GM10248 (cell line): ENCODE measurements around the gene SMIM38.

Experiments
- CTCF ChIA-PET: fragments of 300-600 bp; sonication (Branson Sonifier 250); formaldehyde crosslinking; extraction: SDS; loops from one replicate; lab custom pipeline; 2021; ENCODE audit warnings: antibody characterized with exemption; lab: Yijun Ruan, JAX
- POLR2A ChIA-PET: fragments of 350-650 bp; sonication (Branson Sonifier 250); formaldehyde crosslinking; extraction: SDS; loops from one replicate; lab custom pipeline; 2020; ENCODE audit warnings: antibody characterized with exemption; lab: Yijun Ruan, JAX
- DNase-seq: peaks from one replicate; pipeline ENCODE4 v3.0.0; 2012; ENCODE audit errors: extremely low spot score
- CTCF ChIP-seq: IDR thresholded peaks from 2 replicates; pipeline ENCODE4 v1.5.1; 2012; ENCODE audit warnings: mild to moderate bottlenecking, low read depth; ENCODE audit errors: extremely low read depth, missing control alignments, control extremely low read depth

Gene SMIM38

GRCh38 chr11:69122326-69122629 is 33.5 kb upstream of the SMIM38 start:
- no peak for TF ChIP-seq CTCF
- ChIA-PET CTCF (interaction anchor here (1.2 kb wide), 1 partner anchor 549 kb away, joined by 3 read pairs; no protein-coding TSS in a partner anchor), POLR2A (no interaction called here)
- no peak for DNase-seq

- CTCF ChIA-PET, result interaction anchor here (0.9 kb wide), 1 partner anchor 35 kb away, joined by 3 read pairs; no protein-coding TSS in a partner anchor
- DNase-seq, result peak; percentile 73
- no peak for TF ChIP-seq CTCF
- POLR2A ChIA-PET, result no interaction called here
These were observed 32.9 kb upstream of the SMIM38 start for GRCh38 chr11:69122630-69123431.

GRCh38 chr11:69123593-69124545 is 31.9 kb upstream of the SMIM38 start:
- POLR2A ChIA-PET, result no interaction called here
- peak; percentile 2 for TF ChIP-seq CTCF

GRCh38 chr11:69125861-69126260 is 29.9 kb upstream of the SMIM38 start:
- no peak for DNase-seq
- no peak for TF ChIP-seq CTCF
- ChIA-PET CTCF (no interaction called here), POLR2A (no interaction called here)

More at GRCh38 chr11:69123593-69124545, 31.9 kb upstream of the SMIM38 start:
- DNase-seq, result no peak
- CTCF ChIA-PET, result interaction anchor here (0.9 kb wide), 1 partner anchor 36 kb away, joined by 3 read pairs; no protein-coding TSS in a partner anchor

- POLR2A ChIA-PET, result no interaction called here
These were observed 29.4 kb upstream of the SMIM38 start for GRCh38 chr11:69126286-69126685.

More at GRCh38 chr11:69126286-69126685, 29.4 kb upstream of the SMIM38 start:
- CTCF ChIA-PET, result no interaction called here
- no peak for TF ChIP-seq CTCF
- no peak for DNase-seq
